Duodenal mucosa (tissue), 2 donors: ENCODE results near the gene DACT2.

Source experiments
- H3K27ac ChIP-seq: one replicate; pipeline ENCODE4 v1.7.0; 2013; ENCODE audit warnings: low read depth, low read length
- H3K27me3 ChIP-seq, 2 donors: one replicate each; pipeline ENCODE4 v1.7.0; 2013; ENCODE audit warnings: low read length in 2 of 2, control low read depth in 1 of 2; ENCODE audit not compliant: insufficient read depth in 2 of 2, control insufficient read depth in 1 of 2
- H3K36me3 ChIP-seq, 2 donors: one replicate each; pipeline ENCODE4 v1.7.0; 2013; ENCODE audit warnings: low read length in 2 of 2, control low read depth in 1 of 2; ENCODE audit not compliant: insufficient read depth in 2 of 2, control insufficient read depth in 1 of 2
- H3K4me1 ChIP-seq, 2 donors: one replicate each; pipeline ENCODE4 v1.7.0; 2013; ENCODE audit warnings: low read length in 2 of 2, control low read depth in 1 of 2; ENCODE audit not compliant: insufficient read depth in 2 of 2, control insufficient read depth in 1 of 2
- H3K4me3 ChIP-seq, 2 donors: one replicate each; pipeline ENCODE4 v1.7.0; 2013; ENCODE audit warnings: low read length in 2 of 2, low read depth in 1 of 2
- H3K9ac ChIP-seq, 2 donors: one replicate each; pipeline ENCODE4 v1.7.0; 2013; ENCODE audit warnings: low read length in 2 of 2, low read depth in 1 of 2
- H3K9me3 ChIP-seq, 2 donors: one replicate each; pipeline ENCODE4 v1.7.0; 2013; ENCODE audit warnings: low read length in 2 of 2, control low read depth in 1 of 2; ENCODE audit not compliant: control insufficient read depth in 1 of 2

Gene DACT2

DNA sequence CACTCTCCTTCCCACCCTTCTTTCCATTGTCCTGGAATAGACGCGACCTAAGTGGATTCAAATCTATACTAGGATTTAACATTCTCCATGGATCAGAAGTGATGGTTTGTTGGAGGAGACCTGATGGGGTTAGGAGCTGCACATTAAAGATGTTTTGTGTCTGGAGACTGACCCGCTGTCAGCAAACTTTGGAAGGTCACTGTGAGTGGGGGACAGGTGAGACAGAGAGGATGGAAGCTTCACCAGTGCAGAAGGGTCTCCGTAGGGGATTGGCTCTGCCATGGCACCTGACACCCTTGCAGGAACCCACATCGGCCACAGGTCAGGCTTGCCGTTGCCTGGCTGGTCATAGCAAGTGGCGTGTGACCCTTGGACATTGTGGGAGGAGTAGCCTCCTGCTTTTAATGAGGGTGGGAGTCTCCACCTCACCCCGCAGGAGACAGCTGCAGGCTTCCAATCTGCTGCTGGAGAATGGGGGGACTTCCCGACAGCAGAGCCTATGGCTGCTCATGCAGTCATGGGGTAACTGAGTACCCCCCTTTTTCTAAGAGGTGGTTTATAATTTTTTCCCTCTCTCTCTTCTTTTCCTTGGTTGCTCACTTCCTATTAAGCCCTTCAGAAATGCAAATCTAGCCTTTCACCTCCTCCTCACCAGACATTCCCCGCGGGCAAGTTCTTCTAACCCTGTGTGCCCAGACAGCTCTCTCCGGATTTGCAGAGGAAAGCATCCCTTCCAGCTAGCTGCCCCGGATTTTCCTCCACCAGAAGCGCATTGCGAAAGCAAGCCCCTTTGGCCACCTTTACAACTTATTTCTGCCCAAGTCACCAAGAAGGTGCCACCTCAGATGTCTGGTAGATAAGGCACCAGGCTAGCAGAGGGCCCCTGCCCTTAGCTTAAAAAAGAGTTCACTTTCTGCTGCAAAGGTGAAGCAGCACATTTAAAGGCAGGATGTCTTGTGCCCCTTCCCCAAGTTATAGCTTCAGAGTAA, 53.5 kb downstream of the DACT2 start:
- no peak overlapping the region for H3K4me3 ChIP-seq
- peaks cover 5 to 12% of the 10 kb centered on the region in 2 donors for H3K4me1 ChIP-seq
- no peaks in the 10 kb centered on the region for H3K9me3 ChIP-seq
- H3K9ac ChIP-seq: no peak overlapping the region
- H3K36me3 ChIP-seq: no peaks in the 10 kb centered on the region
- no peak overlapping the region for H3K27ac ChIP-seq
- no peaks in the 10 kb centered on the region for H3K27me3 ChIP-seq

DNA sequence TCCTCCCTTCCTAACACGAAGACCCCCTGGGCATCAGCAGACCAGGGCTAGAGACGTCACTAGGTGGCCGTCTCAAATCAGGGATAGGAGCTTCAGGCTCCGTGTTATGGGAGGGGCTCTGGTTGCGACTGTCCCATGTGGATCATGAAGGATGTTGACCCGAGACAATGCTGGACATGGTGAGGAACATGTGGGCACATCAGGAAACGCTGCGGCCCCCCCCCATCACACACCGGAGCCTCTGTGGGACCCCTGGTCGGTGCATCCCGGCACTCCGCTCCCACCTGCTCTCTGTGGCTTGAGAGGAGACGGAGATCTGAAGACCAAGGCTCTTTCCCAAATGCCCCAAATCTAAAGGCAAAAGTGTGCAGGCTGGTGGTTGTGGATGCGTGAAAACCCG, 54.2 kb downstream of the DACT2 start:
- Histone ChIP-seq H3K9ac (no peak overlapping the region), H3K9me3 (no peaks in the 10 kb centered on the region), H3K4me1 (peaks cover 12 to 18% of the 10 kb centered on the region in 2 donors), H3K27ac (no peak overlapping the region), H3K36me3 (no peaks in the 10 kb centered on the region), H3K4me3 (no peak overlapping the region), H3K27me3 (no peaks in the 10 kb centered on the region)

DNA sequence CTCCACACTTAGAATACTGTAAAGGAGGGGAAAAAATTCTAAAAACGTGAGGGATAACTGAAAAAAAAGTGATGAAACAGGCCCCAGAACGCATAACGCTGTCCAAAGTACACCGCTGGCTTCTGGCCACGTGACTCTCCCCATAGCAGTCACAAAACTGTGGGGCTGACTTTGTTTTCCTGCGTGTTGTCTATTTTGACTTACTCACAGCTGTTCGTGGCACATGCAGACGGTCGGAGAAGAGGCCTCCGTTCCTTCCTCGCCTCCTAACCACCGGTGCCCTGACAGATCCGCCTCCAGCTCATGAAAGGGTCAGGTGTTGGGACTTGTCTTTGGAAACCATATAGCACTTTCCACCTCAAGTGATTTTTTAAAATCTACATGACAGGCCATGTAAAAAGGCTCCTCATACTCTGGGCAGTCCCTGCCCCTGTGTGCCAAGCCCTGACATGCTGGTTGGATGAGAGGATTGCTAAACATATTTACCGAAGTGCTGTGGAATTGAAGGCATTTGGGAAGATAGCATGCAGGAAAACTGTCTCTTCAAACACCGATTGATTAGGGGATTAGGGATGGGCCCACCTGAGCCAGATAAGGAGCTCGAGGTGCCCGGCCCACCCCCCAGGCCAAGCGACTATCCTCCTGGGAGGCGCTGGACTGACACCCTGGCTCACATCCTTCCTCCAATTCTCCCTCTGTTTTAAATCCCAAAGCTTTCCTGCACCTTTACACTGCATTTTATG, 54.8 kb downstream of the DACT2 start:
- no peak overlapping the region for H3K4me3 ChIP-seq
- no peaks in the 10 kb centered on the region for H3K9me3 ChIP-seq
- H3K4me1 ChIP-seq: peaks cover 12 to 20% of the 10 kb centered on the region in 2 donors
- no peak overlapping the region for H3K9ac ChIP-seq
- H3K36me3 ChIP-seq: no peaks in the 10 kb centered on the region
- H3K27me3 ChIP-seq: no peaks in the 10 kb centered on the region
- no peak overlapping the region for H3K27ac ChIP-seq

DNA sequence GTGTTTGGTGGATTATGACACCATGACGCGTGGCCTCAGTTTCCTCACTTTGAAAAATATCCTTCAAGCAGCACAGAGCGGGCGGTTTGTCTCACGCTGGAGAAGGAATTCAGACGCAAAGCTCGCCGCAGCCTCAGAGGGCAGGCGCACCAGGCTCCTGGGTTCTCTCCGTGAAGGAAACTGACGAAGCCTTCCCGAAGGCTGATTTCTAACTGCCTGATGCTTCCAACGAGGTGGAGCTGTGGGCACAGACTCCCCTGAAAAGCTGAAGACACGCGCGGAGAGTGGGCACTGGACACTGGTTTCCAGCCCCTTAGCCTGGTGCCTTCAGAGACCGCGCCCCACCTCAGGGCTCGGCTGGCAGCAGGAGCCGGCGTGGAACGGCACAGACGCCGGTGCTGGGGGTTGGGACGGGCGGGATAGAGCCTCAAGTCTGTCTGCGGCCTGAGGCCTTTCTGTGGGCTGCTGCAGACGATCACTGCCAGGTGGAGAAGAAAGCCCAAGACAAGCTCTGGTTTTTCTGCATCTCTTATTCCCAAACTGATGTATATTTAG, 56.1 kb downstream of the DACT2 start:
- Histone ChIP-seq H3K27me3 (no peaks in the 10 kb centered on the region), H3K9ac (no peak overlapping the region), H3K27ac (no peak overlapping the region), H3K4me1 (peaks cover 12 to 20% of the 10 kb centered on the region in 2 donors), H3K9me3 (no peaks in the 10 kb centered on the region), H3K36me3 (no peaks in the 10 kb centered on the region), H3K4me3 (no peak overlapping the region)

DNA sequence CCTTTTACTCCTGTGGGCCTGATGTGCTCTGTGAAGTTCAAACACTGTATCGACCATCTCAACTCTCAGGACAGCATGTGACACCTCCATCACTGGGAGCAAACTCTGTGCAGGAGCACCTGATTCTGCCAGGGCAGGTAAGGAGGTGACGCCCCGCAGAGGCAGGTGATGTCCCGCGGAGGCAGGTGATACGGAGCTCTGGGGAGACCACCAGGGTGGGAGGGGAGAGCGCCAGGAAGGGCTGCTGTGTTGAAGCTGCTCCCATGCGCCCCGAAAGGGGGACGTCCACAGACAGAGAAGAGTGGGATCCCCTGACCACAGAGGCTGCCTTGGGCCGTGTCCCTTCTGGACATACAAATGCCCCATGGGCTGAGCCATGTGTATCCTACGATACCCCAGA, 58.3 kb downstream of the DACT2 start:
- Histone ChIP-seq H3K27ac (peak overlapping the region; percentile 30), H3K36me3 (no peaks in the 10 kb centered on the region), H3K27me3 (no peaks in the 10 kb centered on the region), H3K9ac (no peak overlapping the region), H3K9me3 (peaks cover 0 to 1% of the 10 kb centered on the region in 2 donors), H3K4me3 (peak overlapping the region in 1 of 2 donors; percentile 32), H3K4me1 (peaks cover 12 to 20% of the 10 kb centered on the region in 2 donors)

DNA sequence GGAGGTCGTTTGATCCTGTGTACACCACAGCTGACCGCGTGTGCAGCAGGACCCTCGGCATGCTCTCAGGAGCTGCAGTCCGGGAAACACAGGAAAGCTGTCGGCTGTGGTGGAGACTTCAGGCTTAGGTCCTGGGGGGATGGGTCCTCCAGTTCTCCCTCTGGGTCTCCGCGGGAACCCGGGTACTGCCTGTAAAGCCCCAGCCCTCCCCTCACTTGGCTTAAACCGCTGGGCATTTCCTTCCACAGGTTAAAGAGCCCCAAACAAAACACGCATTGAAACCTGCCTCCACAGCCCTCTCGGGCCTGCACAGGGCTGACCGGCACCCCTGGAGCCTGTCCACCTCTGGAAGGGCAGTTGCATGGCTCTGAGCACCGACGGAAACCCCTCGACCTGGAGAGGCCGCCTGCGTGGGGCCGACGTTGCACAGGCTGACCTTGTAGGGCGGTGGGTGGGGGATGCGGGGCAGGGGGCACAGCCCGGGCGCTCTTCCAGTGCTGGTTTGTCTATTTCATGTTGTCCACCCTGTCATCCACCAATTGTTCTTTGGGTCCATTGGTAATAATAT, 59.1 kb downstream of the DACT2 start:
- H3K4me1 ChIP-seq: peaks cover 12 to 20% of the 10 kb centered on the region in 2 donors
- H3K27me3 ChIP-seq: no peaks in the 10 kb centered on the region
- peaks cover 5 to 8% of the 10 kb centered on the region in 2 donors for H3K9me3 ChIP-seq
- peak overlapping the region in 1 of 2 donors; percentile 15 for H3K9ac ChIP-seq
- H3K4me3 ChIP-seq: no peak overlapping the region
- H3K36me3 ChIP-seq: no peaks in the 10 kb centered on the region
- H3K27ac ChIP-seq: no peak overlapping the region

DNA sequence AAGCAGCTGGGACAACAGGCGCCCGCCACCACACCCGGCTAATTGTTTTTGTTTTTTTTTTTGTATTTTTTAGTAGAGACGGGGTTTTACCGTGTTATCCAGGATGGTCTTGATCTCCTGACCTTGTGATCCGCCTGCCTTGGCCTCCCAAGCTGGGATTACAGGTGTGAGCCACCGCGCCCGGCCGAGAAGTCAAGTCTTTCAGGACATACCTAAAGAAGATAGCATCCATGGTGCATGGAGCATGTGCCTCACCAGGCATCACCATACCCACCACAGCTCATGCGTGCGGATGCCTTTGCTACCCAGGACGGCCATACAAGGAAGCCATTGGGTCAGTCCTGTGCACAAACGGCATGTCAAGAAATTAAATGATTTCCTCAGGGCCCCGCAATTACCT, 60.8 kb downstream of the DACT2 start:
- no peak overlapping the region for H3K9ac ChIP-seq
- H3K4me3 ChIP-seq: no peak overlapping the region
- H3K9me3 ChIP-seq: peaks cover 9 to 15% of the 10 kb centered on the region in 2 donors
- H3K27me3 ChIP-seq: no peaks in the 10 kb centered on the region
- no peaks in the 10 kb centered on the region for H3K36me3 ChIP-seq
- H3K27ac ChIP-seq: no peak overlapping the region
- peaks cover 12 to 13% of the 10 kb centered on the region in 2 donors for H3K4me1 ChIP-seq

DNA sequence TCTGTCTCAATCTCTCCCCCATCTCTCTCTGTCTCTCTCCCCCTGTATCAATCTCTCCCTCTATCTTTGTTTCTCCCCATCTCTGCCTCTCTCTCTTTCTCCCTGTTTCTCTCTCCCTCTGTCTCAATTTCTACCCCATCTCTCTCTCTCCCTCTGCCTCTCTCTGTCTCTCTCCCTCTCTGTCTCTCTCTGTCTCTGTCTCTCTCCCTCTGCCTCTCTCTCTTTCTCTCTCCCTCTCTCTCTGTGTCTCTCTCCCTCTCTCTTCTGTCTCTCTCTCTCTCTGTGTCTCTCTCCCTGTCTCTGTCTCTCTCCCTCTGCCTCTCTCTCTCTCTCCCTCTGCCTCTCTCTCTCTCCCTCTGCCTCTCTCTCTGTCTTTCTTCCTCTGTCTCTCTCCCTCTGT, 62.6 kb downstream of the DACT2 start:
- Histone ChIP-seq H3K4me3 (no peak overlapping the region), H3K36me3 (no peaks in the 10 kb centered on the region), H3K27me3 (no peaks in the 10 kb centered on the region), H3K4me1 (peaks cover 12 to 13% of the 10 kb centered on the region in 2 donors), H3K9me3 (peaks cover 9 to 15% of the 10 kb centered on the region in 2 donors), H3K27ac (no peak overlapping the region), H3K9ac (no peak overlapping the region)
